Measurements from ENCODE around the gene ELK4. TPM values are rescaled to one million over a fixed set of nuclear protein-coding genes. Genes with fewer than 3 reads are reported as not detected.

The ELK4 gene
- total and polyA plus RNA-seq, 10 donors = 8.5 to 109 (median 53.5) TPM

- peak; percentile 96 for DNase-seq
- peak; percentile 86 to 98 (median 96) for TF ChIP-seq CTCF (IDR thresholded peaks at IDR 0.05 in 8 of 11, conservative IDR thresholded peaks at IDR 0.05 in 3 of 11)
- peak; percentile 81 to 87 (median 83) for TF ChIP-seq POLR2AphosphoS5 (IDR thresholded peaks at IDR 0.05)
- no peak for TF ChIP-seq POLR2A (IDR thresholded peaks at IDR 0.05)
- Histone ChIP-seq H3K36me3 (peaks cover 0 to 3% (median 0%) of the 10 kb centered on the region in 6 donors), H3K9me3 (no peaks in the 10 kb centered on the region), H3K27me3 (replicated peaks in 1 of 7) (no peaks in the 10 kb centered on the region), H3K27ac (peak overlapping the region; percentile 9 to 78 (median 72)), H3K4me1 (peaks cover 0 to 60% (median 36%) of the 10 kb centered on the region in 6 donors), H3K4me3 (peak overlapping the region; percentile 4 to 67 (median 41))
- intact Hi-C loops (cut with DNase I; ENCODE audit: low total_unique reads) = loop anchor here (5.0 kb wide), 3 partner anchors 41 to 121 kb away; partner anchors contain the start of gene ELK4
- 1 to 2% (median 2%) methylated on average over 40 of the region's 40 CpGs for WGBS, 5 donors
Observed at GRCh38 chr1:205591522-205592351, 40.1 kb downstream of the ELK4 start.

GRCh38 chr1:205590777-205591513, 40.9 kb downstream of the ELK4 start:
- H3K27me3 ChIP-seq (replicated peaks in 1 of 7) = no peaks in the 10 kb centered on the region
- intact Hi-C loops (cut with DNase I; ENCODE audit: low total_unique reads) = loop anchor here (5.0 kb wide), 3 partner anchors 41 to 121 kb away; partner anchors contain the start of gene ELK4
- no peaks in the 10 kb centered on the region for H3K36me3 ChIP-seq
- 69 to 78% (median 74%) methylated on average over 9 of the region's 9 CpGs for WGBS, 5 donors
- peaks cover 0 to 58% (median 36%) of the 10 kb centered on the region in 6 donors for H3K4me1 ChIP-seq
- TF ChIP-seq POLR2A (IDR thresholded peaks at IDR 0.05) (no peak), POLR2AphosphoS5 (IDR thresholded peaks at IDR 0.05) (no peak), CTCF (IDR thresholded peaks at IDR 0.05 in 8 of 11, conservative IDR thresholded peaks at IDR 0.05 in 3 of 11) (no peak)
- no peak for DNase-seq
- no peaks in the 10 kb centered on the region for H3K9me3 ChIP-seq
- H3K27ac ChIP-seq = no peak overlapping the region
- H3K4me3 ChIP-seq = no peak overlapping the region

- H3K4me3 ChIP-seq = no peak overlapping the region
- H3K27ac ChIP-seq = no peak overlapping the region
- intact Hi-C loops (cut with DNase I; ENCODE audit: low total_unique reads) = loop anchor here (5.0 kb wide), 3 partner anchors 42 to 122 kb away; partner anchors contain the start of gene ELK4
Observed at GRCh38 chr1:205590457-205590768, 41.4 kb downstream of the ELK4 start.

More at GRCh38 chr1:205590457-205590768, 41.4 kb downstream of the ELK4 start:
- Histone ChIP-seq H3K9me3 (no peaks in the 10 kb centered on the region), H3K4me1 (peaks cover 0 to 57% (median 39%) of the 10 kb centered on the region in 6 donors), H3K36me3 (no peaks in the 10 kb centered on the region), H3K27me3 (replicated peaks in 1 of 7) (no peaks in the 10 kb centered on the region)
- no peak for DNase-seq
- 85 to 92% (median 90%) methylated on average over 5 of the region's 5 CpGs for WGBS, 5 donors
- TF ChIP-seq CTCF (IDR thresholded peaks at IDR 0.05 in 8 of 11, conservative IDR thresholded peaks at IDR 0.05 in 3 of 11) = no peak
- no peak for TF ChIP-seq POLR2A (IDR thresholded peaks at IDR 0.05)
- no peak for TF ChIP-seq POLR2AphosphoS5 (IDR thresholded peaks at IDR 0.05)
